RWPE2 (cell line): Measurements from ENCODE around the gene SV2C.

Experiments
- ATAC-seq: fragments of 200-7000 bp; cut with Tn5 transposase; 3 replicates; pipeline ENCODE4 v1.9.1; 2021; ENCODE audit warnings: low read depth
- DNase-seq: peaks from one replicate; pipeline ENCODE4 v3.0.0-alpha.2; 2020; ENCODE audit warnings: low spot score
- H3K27ac ChIP-seq: fragments of 450-650 bp; 2 replicates; pipeline ENCODE4 v1.5.1; 2017; ENCODE audit warnings: mild to moderate bottlenecking; ENCODE audit not compliant: poor library complexity, severe bottlenecking
- H3K27me3 ChIP-seq: fragments of 250-450 bp; sonication (Bioruptor Pico); 2 replicates; pipeline ENCODE4 v1.5.1; 2021; ENCODE audit warnings: mild to moderate bottlenecking, moderate library complexity; ENCODE audit not compliant: insufficient read depth, poor library complexity, severe bottlenecking
- H3K36me3 ChIP-seq: fragments of 250-450 bp; sonication (Bioruptor Pico); 2 replicates; pipeline ENCODE4 v1.5.1; 2020; ENCODE audit warnings: low read depth, mild to moderate bottlenecking, moderate library complexity
- H3K4me1 ChIP-seq: fragments of 250-450 bp; sonication (Bioruptor Pico); 2 replicates; pipeline ENCODE4 v1.5.1; 2021; ENCODE audit warnings: mild to moderate bottlenecking, moderate library complexity; ENCODE audit not compliant: insufficient read depth, poor library complexity, severe bottlenecking
- H3K4me3 ChIP-seq: fragments of 250-450 bp; sonication (Bioruptor Pico); 2 replicates; pipeline ENCODE4 v1.5.1; 2021; ENCODE audit warnings: mild to moderate bottlenecking, moderate library complexity; ENCODE audit not compliant: severe bottlenecking
- H3K9me3 ChIP-seq: fragments of 250-450 bp; sonication (Bioruptor Pico); 2 replicates; pipeline ENCODE4 v1.5.1; 2021; ENCODE audit warnings: mild to moderate bottlenecking, moderate library complexity; ENCODE audit not compliant: severe bottlenecking
- CTCF ChIP-seq: fragments of 450-650 bp; IDR thresholded peaks from one replicate; pipeline ENCODE4 v1.5.1; 2017; ENCODE audit warnings: mild to moderate bottlenecking, moderate library complexity; ENCODE audit not compliant: poor library complexity, severe bottlenecking

Gene SV2C

GRCh38 chr5:76342474-76342873 lies 259.3 kb downstream of the SV2C start:
- Histone ChIP-seq H3K27ac (no peak overlapping the region), H3K27me3 (no peaks in the 10 kb centered on the region), H3K36me3 (no peaks in the 10 kb centered on the region), H3K9me3 (no peaks in the 10 kb centered on the region), H3K4me1 (no peaks in the 10 kb centered on the region), H3K4me3 (no peak overlapping the region)
- ATAC-seq (no peak), DNase-seq (no peak)
- TF ChIP-seq CTCF, result no peak

- no peak overlapping the region for H3K27ac ChIP-seq
- H3K36me3 ChIP-seq, result no peaks in the 10 kb centered on the region
- ATAC-seq, result peak; percentile 46; the same call in 2 of the 3 replicates
- no peak for TF ChIP-seq CTCF
- no peaks in the 10 kb centered on the region for H3K27me3 ChIP-seq
- DNase-seq, result no peak
- H3K9me3 ChIP-seq, result no peaks in the 10 kb centered on the region
- H3K4me1 ChIP-seq, result no peaks in the 10 kb centered on the region
- no peak overlapping the region for H3K4me3 ChIP-seq
Measured at GRCh38 chr5:76345582-76345981, 262.4 kb downstream of the SV2C start.

GRCh38 chr5:76351176-76351575 lies 268.0 kb downstream of the SV2C start:
- Histone ChIP-seq H3K9me3 (no peaks in the 10 kb centered on the region), H3K4me1 (no peaks in the 10 kb centered on the region), H3K36me3 (no peaks in the 10 kb centered on the region), H3K27me3 (no peaks in the 10 kb centered on the region), H3K27ac (no peak overlapping the region), H3K4me3 (no peak overlapping the region)
- DNase-seq (no peak), ATAC-seq (no peak)
- no peak for TF ChIP-seq CTCF

- H3K27me3 ChIP-seq, result no peaks in the 10 kb centered on the region
- no peaks in the 10 kb centered on the region for H3K9me3 ChIP-seq
- no peaks in the 10 kb centered on the region for H3K36me3 ChIP-seq
- no peaks in the 10 kb centered on the region for H3K4me1 ChIP-seq
- TF ChIP-seq CTCF, result no peak
- H3K27ac ChIP-seq, result no peak overlapping the region
- ATAC-seq (no peak), DNase-seq (no peak)
- H3K4me3 ChIP-seq, result no peak overlapping the region
Measured at GRCh38 chr5:76351577-76351976, 268.4 kb downstream of the SV2C start.

- H3K27me3 ChIP-seq, result no peaks in the 10 kb centered on the region
Measured at GRCh38 chr5:76356887-76357286, 273.7 kb downstream of the SV2C start.

More at GRCh38 chr5:76356887-76357286, 273.7 kb downstream of the SV2C start:
- H3K9me3 ChIP-seq, result no peaks in the 10 kb centered on the region
- no peak for ATAC-seq
- no peaks in the 10 kb centered on the region for H3K36me3 ChIP-seq
- no peak overlapping the region for H3K27ac ChIP-seq
- no peaks in the 10 kb centered on the region for H3K4me1 ChIP-seq
- H3K4me3 ChIP-seq, result no peak overlapping the region
- DNase-seq, result no peak
- TF ChIP-seq CTCF, result no peak
